Testis (tissue), 3 donors: ENCODE data around the gene MYO1E. TPM values are rescaled to one million over a fixed set of nuclear protein-coding genes. Genes with fewer than 3 reads are reported as not detected.

Experiments used
- DNase-seq: peaks from one replicate; pipeline ENCODE4 v3.0.0-alpha.2; 2019
- H3K27ac ChIP-seq, 2 donors: fragments of 200-600 bp; sonication (generic); one replicate each; pipeline ENCODE4 v1.5.1; 2019
- H3K27me3 ChIP-seq: fragments of 200-600 bp; sonication (generic); one replicate; pipeline ENCODE4 v1.5.1; 2019
- H3K36me3 ChIP-seq: fragments of 200-600 bp; sonication (generic); one replicate; pipeline ENCODE4 v1.5.1; 2017; ENCODE audit warnings: low read depth; ENCODE audit errors: missing control alignments
- H3K4me1 ChIP-seq: fragments of 200-600 bp; sonication (generic); one replicate; pipeline ENCODE4 v1.5.1; 2019
- H3K4me3 ChIP-seq, 2 donors: fragments of 200-600 bp; sonication (generic); one replicate each; pipeline ENCODE4 v1.5.1; 2017 to 2019
- H3K9me3 ChIP-seq: fragments of 200-600 bp; sonication (generic); one replicate; pipeline ENCODE4 v1.5.1; 2017
- POLR2A ChIP-seq: fragments of 450-650 bp; IDR thresholded peaks from one replicate; pipeline ENCODE4 v1.6.1; 2017; ENCODE audit warnings: antibody characterized with exemption, mild to moderate bottlenecking, moderate library complexity
- WGBS, 2 donors: methylation state at CpG; one replicate each; pipeline ENCODE4 v1.1.5; 2018; 5-methylcytosine and 5-hydroxymethylcytosine counted together
- intact Hi-C: fragments of 100-400 bp; cut with DNase I; formaldehyde crosslinking; loops from one replicate; pipeline ENCODE4 v1.15.1; 2023; ENCODE audit warnings: low total_unique reads
- polyA plus RNA-seq: library from polyadenylated mRNA; stranded (reverse); fragments of 350-450 nt; fragmentation: Illumina TruSeq; extraction: RNeasy Lipid Tissue Mini Kit (QIAGEN cat#74804); gene quantifications from one replicate; pipeline ENCODE4 v1.2.3, GENCODE V29; 2014; ENCODE audit warnings: low read depth, low replicate concordance; ENCODE audit not compliant: insufficient read depth
- total RNA-seq, 2 donors: library from RNA; depleted of rRNA; stranded (reverse); fragments of >200 nt; gene quantifications; one replicate each; pipeline ENCODE4 v1.2.3, GENCODE V29; 2016
- TF ChIP-seq, protein P1 (sequence below), 3 experiments: fragments of 450-650 bp in 2 of 3; fragments of 200-600 bp in 1 of 3; sonication (generic) in 1 of 3; IDR thresholded peaks; one replicate each; pipeline ENCODE4 v1.5.1; 2016 to 2019; ENCODE audit warnings: antibody characterized with exemption in 3 of 3, mild to moderate bottlenecking in 2 of 3, moderate library complexity in 1 of 3

MYO1E gene
- total and polyA plus RNA-seq, 3 donors from 2014 or later: 14.3 to 23.4 (median 22.5) TPM

DNA sequence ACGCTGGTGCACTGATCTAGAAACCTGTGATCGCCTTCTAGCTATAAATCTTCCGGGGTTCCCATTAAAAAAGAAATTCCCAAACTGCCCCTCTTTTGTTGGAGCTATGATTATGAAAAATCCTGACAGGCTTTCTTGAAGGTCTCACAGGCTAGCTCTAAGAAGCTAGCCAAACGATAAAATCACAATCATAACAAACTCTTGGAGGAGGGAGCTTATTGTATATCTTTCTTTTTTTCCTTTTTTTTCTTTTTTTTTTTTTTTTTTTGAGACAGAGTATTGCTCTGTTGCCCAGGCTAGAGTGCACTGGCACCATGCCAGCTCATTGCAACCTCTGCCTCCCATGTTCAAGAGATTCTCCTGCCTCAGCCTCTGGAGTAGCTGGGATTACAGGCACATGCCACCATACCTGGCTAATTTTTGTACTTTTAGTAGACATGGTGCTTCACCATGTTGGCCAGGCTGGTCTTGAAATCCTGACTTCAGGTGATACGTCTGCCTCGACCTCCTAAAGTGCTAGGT, 72.0 kb downstream of the MYO1E start:
- DNase-seq: peak; percentile 24
- intact Hi-C loops: no loop called here
- Histone ChIP-seq H3K36me3 (no peaks in the 10 kb centered on the region), H3K27ac (no peak overlapping the region), H3K4me3 (no peak overlapping the region), H3K9me3 (no peaks in the 10 kb centered on the region), H3K4me1 (peaks cover 4% of the 10 kb centered on the region), H3K27me3 (no peaks in the 10 kb centered on the region)
- WGBS, 2 donors: 76 to 85% methylated on average over 6 of the region's 6 CpGs
- TF ChIP-seq, protein P1, sequence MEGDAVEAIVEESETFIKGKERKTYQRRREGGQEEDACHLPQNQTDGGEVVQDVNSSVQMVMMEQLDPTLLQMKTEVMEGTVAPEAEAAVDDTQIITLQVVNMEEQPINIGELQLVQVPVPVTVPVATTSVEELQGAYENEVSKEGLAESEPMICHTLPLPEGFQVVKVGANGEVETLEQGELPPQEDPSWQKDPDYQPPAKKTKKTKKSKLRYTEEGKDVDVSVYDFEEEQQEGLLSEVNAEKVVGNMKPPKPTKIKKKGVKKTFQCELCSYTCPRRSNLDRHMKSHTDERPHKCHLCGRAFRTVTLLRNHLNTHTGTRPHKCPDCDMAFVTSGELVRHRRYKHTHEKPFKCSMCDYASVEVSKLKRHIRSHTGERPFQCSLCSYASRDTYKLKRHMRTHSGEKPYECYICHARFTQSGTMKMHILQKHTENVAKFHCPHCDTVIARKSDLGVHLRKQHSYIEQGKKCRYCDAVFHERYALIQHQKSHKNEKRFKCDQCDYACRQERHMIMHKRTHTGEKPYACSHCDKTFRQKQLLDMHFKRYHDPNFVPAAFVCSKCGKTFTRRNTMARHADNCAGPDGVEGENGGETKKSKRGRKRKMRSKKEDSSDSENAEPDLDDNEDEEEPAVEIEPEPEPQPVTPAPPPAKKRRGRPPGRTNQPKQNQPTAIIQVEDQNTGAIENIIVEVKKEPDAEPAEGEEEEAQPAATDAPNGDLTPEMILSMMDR (IDR thresholded peaks at IDR 0.05): no peak
- TF ChIP-seq POLR2A: no peak

DNA sequence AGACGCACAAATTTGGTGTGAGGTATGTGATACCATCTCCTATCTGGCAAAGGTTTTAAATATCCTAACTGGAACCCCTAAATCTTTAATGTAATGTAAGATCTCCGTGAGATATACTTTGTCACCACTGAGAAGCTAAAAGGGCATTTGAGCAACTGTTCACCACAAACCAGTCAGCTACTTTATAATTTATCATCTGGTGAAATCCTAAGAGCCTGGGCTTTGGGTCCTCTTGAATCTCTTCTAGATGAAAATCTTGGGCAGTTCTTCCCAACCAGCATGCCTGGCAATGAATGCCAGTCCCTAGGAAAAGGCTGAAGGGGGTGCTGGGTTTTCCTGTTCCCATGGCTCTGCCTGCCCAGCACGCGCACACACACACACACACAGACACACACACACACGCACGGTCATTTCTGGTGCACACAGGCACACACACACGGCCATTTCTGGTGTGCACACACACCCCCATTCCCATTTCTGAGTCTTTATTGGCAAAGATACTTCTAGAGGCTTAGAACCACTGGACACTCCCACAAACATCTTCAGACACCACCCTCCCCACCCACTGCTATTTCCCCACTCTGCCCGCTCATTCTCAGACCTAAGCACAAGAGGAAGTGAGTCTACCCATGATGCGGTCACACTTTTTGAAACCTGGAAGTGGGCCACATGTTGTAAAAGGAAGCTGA, 72.6 kb downstream of the MYO1E start:
- intact Hi-C loops: no loop called here
- peak; percentile 52 for DNase-seq
- H3K27ac ChIP-seq: no peak overlapping the region

DNA sequence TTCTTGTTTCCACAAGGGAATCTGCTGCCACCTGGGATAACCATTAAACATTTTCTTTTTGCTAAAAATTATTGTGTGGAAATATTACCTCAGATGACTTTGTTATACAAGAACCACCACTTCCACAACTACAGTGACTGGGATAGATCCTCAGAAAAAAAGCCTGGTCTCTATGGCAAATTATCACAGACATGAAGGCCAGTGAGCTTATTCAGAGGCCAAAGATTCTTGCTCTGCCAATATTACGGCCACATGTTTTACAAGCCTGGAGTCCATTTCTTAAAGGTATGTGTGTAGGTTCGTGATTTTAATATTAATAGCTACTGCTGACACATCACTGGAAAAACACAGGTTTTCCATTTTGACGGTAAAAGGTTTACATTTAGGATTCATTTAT, 73.8 kb downstream of the MYO1E start:
- no peaks in the 10 kb centered on the region for H3K9me3 ChIP-seq
- DNase-seq: no peak
- TF ChIP-seq, protein P1 (IDR thresholded peaks at IDR 0.05): no peak
- TF ChIP-seq POLR2A: no peak
- no peak overlapping the region for H3K27ac ChIP-seq
- no peaks in the 10 kb centered on the region for H3K27me3 ChIP-seq
- no peak overlapping the region for H3K4me3 ChIP-seq
- 90 to 93% methylated on average over 3 of the region's 3 CpGs for WGBS, 2 donors
- H3K4me1 ChIP-seq: no peaks in the 10 kb centered on the region
- intact Hi-C loops: no loop called here
- no peaks in the 10 kb centered on the region for H3K36me3 ChIP-seq

More for the DNA sequence above, 72.6 kb downstream of the MYO1E start:
- 70 to 83% methylated on average over 9 of the region's 9 CpGs for WGBS, 2 donors
- Histone ChIP-seq H3K36me3 (no peaks in the 10 kb centered on the region), H3K9me3 (no peaks in the 10 kb centered on the region), H3K4me1 (peaks cover 4% of the 10 kb centered on the region), H3K4me3 (no peak overlapping the region), H3K27me3 (no peaks in the 10 kb centered on the region)
- TF ChIP-seq, protein P1 (IDR thresholded peaks at IDR 0.05): no peak
- no peak for TF ChIP-seq POLR2A

DNA sequence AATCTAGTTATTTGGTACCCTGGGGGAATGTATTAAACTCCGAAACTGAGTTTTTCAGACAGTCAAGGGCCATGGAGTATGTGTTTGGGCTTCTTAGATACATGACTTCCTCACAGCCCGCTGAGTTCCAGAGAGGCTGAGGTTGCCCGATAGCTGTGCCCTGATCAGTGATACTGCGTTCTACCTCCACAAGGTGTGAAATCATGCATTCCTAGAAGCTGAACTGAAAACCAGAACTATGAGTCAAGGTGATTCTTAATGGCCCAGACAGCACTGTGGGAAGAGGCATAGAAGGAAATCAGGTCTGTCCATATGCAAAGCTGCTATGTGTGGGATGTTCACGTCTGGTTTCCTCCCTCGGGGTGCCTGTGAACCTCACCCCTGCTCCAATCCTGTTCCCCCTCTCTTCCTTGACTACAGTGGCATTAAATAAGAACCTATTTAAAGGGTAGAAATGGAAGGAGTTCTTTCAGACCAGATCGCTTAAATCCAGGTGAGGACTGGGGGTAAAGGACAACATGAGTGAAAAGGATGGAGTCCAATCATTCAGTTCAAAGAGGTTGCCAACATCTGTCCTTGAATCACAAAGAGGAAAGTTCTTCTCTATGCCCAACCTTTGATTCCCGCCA, 74.3 kb downstream of the MYO1E start:
- no peaks in the 10 kb centered on the region for H3K4me1 ChIP-seq
- H3K36me3 ChIP-seq: no peaks in the 10 kb centered on the region
- H3K4me3 ChIP-seq: no peak overlapping the region
- TF ChIP-seq POLR2A: no peak
- H3K27me3 ChIP-seq: no peaks in the 10 kb centered on the region
- DNase-seq: no peak
- no peak overlapping the region for H3K27ac ChIP-seq
- intact Hi-C loops: no loop called here
- H3K9me3 ChIP-seq: no peaks in the 10 kb centered on the region
- 87 to 91% methylated on average over 8 of the region's 8 CpGs for WGBS, 2 donors

DNA sequence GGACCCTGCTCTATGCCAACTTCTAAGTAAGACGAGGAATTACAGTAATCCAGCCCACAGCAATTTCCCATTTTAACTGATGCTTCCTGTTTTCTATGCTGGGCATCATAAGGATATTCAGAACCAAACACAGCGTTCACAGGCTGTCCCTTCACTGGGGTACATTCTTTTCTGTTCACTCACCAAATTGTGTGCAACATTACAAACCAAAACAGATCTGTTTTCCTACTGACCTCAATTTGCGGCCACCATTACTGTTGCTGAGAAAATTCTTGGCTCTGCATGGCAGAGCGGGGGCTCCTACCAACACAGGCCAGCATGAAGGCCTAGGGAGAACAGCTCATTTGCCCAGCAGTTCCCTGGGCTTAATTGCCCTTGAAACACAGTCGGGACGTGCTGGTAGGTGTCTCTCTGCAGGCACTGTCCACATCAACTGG, 76.5 kb downstream of the MYO1E start:
- DNase-seq: no peak
- intact Hi-C loops: no loop called here
- WGBS, 2 donors: 57 to 66% methylated on average over 4 to 6 of the region's 6 CpGs

More for the DNA sequence above, 76.5 kb downstream of the MYO1E start:
- Histone ChIP-seq H3K9me3 (no peaks in the 10 kb centered on the region), H3K27me3 (no peaks in the 10 kb centered on the region), H3K4me1 (no peaks in the 10 kb centered on the region), H3K36me3 (no peaks in the 10 kb centered on the region), H3K4me3 (no peak overlapping the region), H3K27ac (no peak overlapping the region)
- no peak for TF ChIP-seq POLR2A
- TF ChIP-seq, protein P1 (IDR thresholded peaks at IDR 0.05): no peak
